Hepatocyte (in vitro differentiated cells): ENCODE measurements around the gene CYB5R3. TPM values are rescaled to one million over a fixed set of nuclear protein-coding genes. Genes with fewer than 3 reads are reported as not detected.
A peak's percentile ranks its signal among the peaks of the same experiment; 100 is the strongest.

Source experiments
- DNase-seq: peaks from one replicate; pipeline ENCODE4 v3.0.0-alpha.2; 2016; ENCODE audit warnings: low spot score
- H2AFZ ChIP-seq: fragments of 200-600 bp; sonication (generic); 2 replicates; pipeline ENCODE4 v1.6.0; 2016; ENCODE audit warnings: antibody characterized with exemption, mild to moderate bottlenecking
- H3K27ac ChIP-seq: fragments of 200-600 bp; sonication (generic); 2 replicates; pipeline ENCODE4 v1.5.1; 2016; ENCODE audit warnings: mild to moderate bottlenecking
- H3K27me3 ChIP-seq: fragments of 200-600 bp; sonication (generic); 2 replicates; pipeline ENCODE4 v1.6.1; 2016
- H3K36me3 ChIP-seq: fragments of 200-600 bp; sonication (generic); replicated peaks from 2 replicates; pipeline ENCODE4 v1.5.1; 2016; ENCODE audit warnings: low read depth; ENCODE audit not compliant: insufficient read depth
- H3K4me1 ChIP-seq: fragments of 200-600 bp; sonication (generic); 2 replicates; pipeline ENCODE4 v1.5.1; 2016; ENCODE audit warnings: mild to moderate bottlenecking, moderate library complexity; ENCODE audit not compliant: insufficient read depth
- H3K4me2 ChIP-seq: fragments of 200-600 bp; sonication (generic); 2 replicates; pipeline ENCODE4 v1.6.0; 2016
- H3K4me3 ChIP-seq: fragments of 200-600 bp; sonication (generic); 2 replicates; pipeline ENCODE4 v1.5.1; 2016; ENCODE audit warnings: mild to moderate bottlenecking
- H3K79me2 ChIP-seq: fragments of 200-600 bp; sonication (generic); 2 replicates; pipeline ENCODE4 v1.6.0; 2017; ENCODE audit warnings: mild to moderate bottlenecking
- H3K9me2 ChIP-seq: fragments of 200-600 bp; sonication (generic); replicated peaks from 2 replicates; pipeline ENCODE4 v1.6.0; 2017; ENCODE audit warnings: mild to moderate bottlenecking; ENCODE audit not compliant: insufficient read depth
- H3K9me3 ChIP-seq: fragments of 200-600 bp; sonication (generic); 2 replicates; pipeline ENCODE4 v1.5.1; 2016; ENCODE audit warnings: low read depth, mild to moderate bottlenecking
- H4K20me1 ChIP-seq: fragments of 200-600 bp; sonication (generic); 2 replicates; pipeline ENCODE4 v1.6.0; 2016; ENCODE audit warnings: mild to moderate bottlenecking; ENCODE audit not compliant: insufficient read depth, poor library complexity, severe bottlenecking
- CTCF ChIP-seq: fragments of 200-600 bp; sonication (generic); IDR thresholded peaks from 2 replicates; pipeline ENCODE4 v1.5.1; 2016; ENCODE audit warnings: antibody characterized with exemption, mild to moderate bottlenecking; ENCODE audit not compliant: poor library complexity
- EZH2 ChIP-seq: fragments of 200-600 bp; sonication (generic); IDR thresholded peaks from 2 replicates; pipeline ENCODE4 v1.6.1; 2016; ENCODE audit warnings: antibody characterized with exemption, mild to moderate bottlenecking, borderline replicate concordance
- EZH2phosphoT487 ChIP-seq: fragments of 200-600 bp; sonication (generic); IDR thresholded peaks from one replicate; pipeline ENCODE4 v1.6.1; 2018; ENCODE audit warnings: antibody characterized with exemption, mild to moderate bottlenecking, low read depth, moderate library complexity; ENCODE audit not compliant: unreplicated experiment, severe bottlenecking
- WGBS: methylation state at CpG from one replicate; pipeline ENCODE4 v1.1.6; 2016; ENCODE audit warnings: low lambda C conversion rate; ENCODE audit errors: missing lambda C conversion rate; 5-methylcytosine and 5-hydroxymethylcytosine counted together
- polyA plus RNA-seq: library from polyadenylated mRNA; unstranded; fragments of >200 nt; fragmentation: Nextera tagmentation; extraction: Ambion mirVana; gene quantifications from 2 replicates; pipeline ENCODE4 v1.2.1, GENCODE V29; 2016
- total RNA-seq: library from RNA; depleted of rRNA; stranded (reverse); fragments of >200 nt; gene quantifications from 2 replicates; pipeline ENCODE4 v1.2.3, GENCODE V29; 2014

The CYB5R3 gene
- total and polyA plus RNA-seq, 2 experiments from 2014 or later = 119 to 438 TPM

GRCh38 chr22:42611051-42611450 lies 38.1 kb downstream of the CYB5R3 start:
- Histone ChIP-seq H2AFZ (no peak overlapping the region), H3K4me3 (no peak overlapping the region), H3K36me3 (no peaks in the 10 kb centered on the region), H3K27me3 (no peaks in the 10 kb centered on the region), H4K20me1 (peaks cover 69% of the 10 kb centered on the region), H3K9me2 (no peaks in the 10 kb centered on the region), H3K4me1 (peaks cover 31% of the 10 kb centered on the region), H3K4me2 (no peak overlapping the region), H3K9me3 (no peaks in the 10 kb centered on the region), H3K79me2 (peaks cover 81% of the 10 kb centered on the region), H3K27ac (no peak overlapping the region)
- no peak for TF ChIP-seq CTCF
- TF ChIP-seq EZH2 = no peak
- no peak for TF ChIP-seq EZH2phosphoT487
- 91% methylated on average over 1 of the region's 1 CpG for WGBS
- no peak for DNase-seq

GRCh38 chr22:42610186-42610585 lies 39.0 kb downstream of the CYB5R3 start:
- H3K79me2 ChIP-seq = peaks cover 89% of the 10 kb centered on the region
- H3K27ac ChIP-seq = no peak overlapping the region
- H3K36me3 ChIP-seq = no peaks in the 10 kb centered on the region
- no peak overlapping the region for H3K4me3 ChIP-seq
- DNase-seq = no peak
- WGBS = 82% methylated on average over 5 of the region's 5 CpGs
- H2AFZ ChIP-seq = no peak overlapping the region
- H3K9me3 ChIP-seq = no peaks in the 10 kb centered on the region
- no peaks in the 10 kb centered on the region for H3K27me3 ChIP-seq
- TF ChIP-seq EZH2phosphoT487 (no peak), EZH2 (no peak), CTCF (no peak)
- H3K4me2 ChIP-seq = peak overlapping the region; percentile 17
- H3K9me2 ChIP-seq = no peaks in the 10 kb centered on the region
- peaks cover 26% of the 10 kb centered on the region for H3K4me1 ChIP-seq
- peaks cover 78% of the 10 kb centered on the region for H4K20me1 ChIP-seq

GRCh38 chr22:42608823-42609361 lies 40.3 kb downstream of the CYB5R3 start:
- Histone ChIP-seq H3K4me1 (peaks cover 31% of the 10 kb centered on the region), H3K9me2 (no peaks in the 10 kb centered on the region), H3K27ac (peak overlapping the region; percentile 52), H2AFZ (no peak overlapping the region), H3K9me3 (no peaks in the 10 kb centered on the region), H3K79me2 (peaks cover 100% of the 10 kb centered on the region), H3K4me3 (no peak overlapping the region), H4K20me1 (peaks cover 91% of the 10 kb centered on the region), H3K27me3 (no peaks in the 10 kb centered on the region), H3K4me2 (peak overlapping the region; percentile 50), H3K36me3 (no peaks in the 10 kb centered on the region)
- TF ChIP-seq CTCF (no peak), EZH2phosphoT487 (no peak), EZH2 (no peak)
- DNase-seq = no peak
- WGBS = 75% methylated on average over 11 of the region's 11 CpGs
